CD14-positive monocyte (primary cell): Measurements from ENCODE around the gene CDC42EP2. TPM values are rescaled to one million over a fixed set of nuclear protein-coding genes. Genes with fewer than 3 reads are reported as not detected.

Experiments used
- DNase-seq, 3 donors: peaks; one replicate each; pipeline ENCODE4 v3.0.0-alpha.2; 2011 to 2022
- H2AFZ ChIP-seq: 2 replicates; pipeline ENCODE4 v1.6.0; 2012; ENCODE audit warnings: mild to moderate bottlenecking, low read depth, low read length, inconsistent platforms; ENCODE audit not compliant: insufficient read depth, poor library complexity, severe bottlenecking
- H3K27ac ChIP-seq, 2 donors: 1 replicate in 1 of 2; 2 replicates in 1 of 2; pipeline ENCODE4 v1.5.1; 2012 to 2013; ENCODE audit warnings: low read length in 2 of 2, control low read depth in 1 of 2, inconsistent platforms in 1 of 2, low read depth in 1 of 2, mild to moderate bottlenecking in 1 of 2
- H3K27me3 ChIP-seq, 2 donors: one replicate each; pipeline versions ENCODE4 v1.6.0 to v1.6.1; 2011 to 2013; ENCODE audit warnings: low read length in 2 of 2; ENCODE audit not compliant: control insufficient read depth in 2 of 2, insufficient read depth in 2 of 2
- H3K36me3 ChIP-seq, 2 donors: replicated peaks in 1 of 2; 1 replicate in 1 of 2; 2 replicates in 1 of 2; pipeline versions ENCODE4 v1.5.1 to v1.6.1; 2012 to 2013; ENCODE audit warnings: low read length in 2 of 2, control low read depth in 1 of 2, inconsistent platforms in 1 of 2, mild to moderate bottlenecking in 1 of 2; ENCODE audit not compliant: insufficient read depth in 2 of 2, control insufficient read depth in 1 of 2
- H3K4me1 ChIP-seq, 2 donors: 1 replicate in 1 of 2; 2 replicates in 1 of 2; pipeline versions ENCODE4 v1.5.1 to v1.6.1; 2012 to 2013; ENCODE audit warnings: low read length in 2 of 2, control low read depth in 1 of 2, inconsistent platforms in 1 of 2, mild to moderate bottlenecking in 1 of 2, moderate library complexity in 1 of 2; ENCODE audit not compliant: insufficient read depth in 2 of 2, control insufficient read depth in 1 of 2
- H3K4me2 ChIP-seq: replicated peaks from 2 replicates; pipeline ENCODE3; 2012; ENCODE audit warnings: low read length, moderate library complexity, mild to moderate bottlenecking; ENCODE audit not compliant: poor library complexity, severe bottlenecking; ENCODE audit errors: extremely low read depth
- H3K4me3 ChIP-seq, 3 experiments: fragments of 200-600 bp in 1 of 3; sonication (generic) in 1 of 3; replicated peaks in 1 of 3; 1 replicate in 2 of 3; 2 replicates in 1 of 3; pipeline ENCODE4 v1.5.1; 2011 to 2013; ENCODE audit warnings: low read length in 3 of 3, mild to moderate bottlenecking in 3 of 3, control low read depth in 2 of 3, low read depth in 2 of 3, inconsistent platforms in 1 of 3, moderate library complexity in 1 of 3
- H3K79me2 ChIP-seq: 2 replicates; pipeline ENCODE4 v1.6.0; 2012; ENCODE audit warnings: mild to moderate bottlenecking, control low read depth, inconsistent platforms, low read length, moderate library complexity; ENCODE audit not compliant: insufficient read depth
- H3K9ac ChIP-seq: 2 replicates; pipeline ENCODE4 v1.6.0; 2017; ENCODE audit warnings: low read length, mild to moderate bottlenecking; ENCODE audit not compliant: insufficient read depth, poor library complexity, severe bottlenecking
- H3K9me3 ChIP-seq, 2 donors: replicated peaks in 1 of 2; 1 replicate in 1 of 2; 2 replicates in 1 of 2; pipeline versions ENCODE4 v1.5.1 to v1.6.1; 2012 to 2013; ENCODE audit warnings: low read length in 2 of 2, control low read depth in 1 of 2; ENCODE audit not compliant: control insufficient read depth in 1 of 2, insufficient read depth in 1 of 2
- H4K20me1 ChIP-seq: 2 replicates; pipeline ENCODE4 v1.6.0; 2012; ENCODE audit warnings: mild to moderate bottlenecking, low read length, control low read depth, moderate library complexity; ENCODE audit not compliant: insufficient read depth
- H3K27ac Mint-ChIP-seq, 7 donors: one replicate each; pipeline ENCODE4 v1.8.0; 2020; ENCODE audit warnings: mild to moderate bottlenecking in 7 of 7, mixed read lengths in 7 of 7, moderate library complexity in 6 of 7, inconsistent platforms in 2 of 7
- H3K27me3 Mint-ChIP-seq, 3 donors: one replicate each; pipeline ENCODE4 v1.8.0; 2021 to 2022; ENCODE audit warnings: low read depth in 3 of 3, mild to moderate bottlenecking in 3 of 3, mixed read lengths in 3 of 3, moderate library complexity in 3 of 3, inconsistent platforms in 1 of 3
- H3K36me3 Mint-ChIP-seq, 2 donors: one replicate each; pipeline ENCODE4 v1.8.0; 2020; ENCODE audit warnings: mixed read lengths in 2 of 2, inconsistent platforms in 1 of 2, mild to moderate bottlenecking in 1 of 2
- H3K4me1 Mint-ChIP-seq: one replicate; pipeline ENCODE4 v1.8.0; 2020; ENCODE audit warnings: mild to moderate bottlenecking, mixed read lengths
- H3K4me3 Mint-ChIP-seq, 2 donors: one replicate each; pipeline ENCODE4 v1.8.0; 2020; ENCODE audit warnings: mild to moderate bottlenecking in 2 of 2, mixed read lengths in 2 of 2, moderate library complexity in 1 of 2
- H3K9me3 Mint-ChIP-seq, 7 donors: one replicate each; pipeline ENCODE4 v1.8.0; 2020 to 2022; ENCODE audit warnings: mixed read lengths in 7 of 7, mild to moderate bottlenecking in 6 of 7, moderate library complexity in 6 of 7, inconsistent platforms in 2 of 7
- WGBS: methylation state at CpG from one replicate; pipeline ENCODE4 v1.1.5; 2013; ENCODE audit warnings: missing lambda C conversion rate; ENCODE audit not compliant: insufficient coverage; 5-methylcytosine and 5-hydroxymethylcytosine counted together
- intact Hi-C, 2 donors: fragments of 100-400 bp; cut with micrococcal nuclease; formaldehyde crosslinking; loops; one replicate each; pipeline versions ENCODE4 v1.15.0 to v1.15.1; 2023
- polyA plus RNA-seq, 3 donors: library from polyadenylated mRNA; depleted of rRNA in 1 of 3; unstranded in 2 of 3; stranded (reverse) in 1 of 3; fragments of 300-500 nt in 2 of 3; fragments of >200 nt in 1 of 3; fragmentation: Illumina TruSeq in 2 of 3; gene quantifications; 1 replicate in 2 of 3; 2 replicates in 1 of 3; pipeline ENCODE4 v1.2.3, GENCODE V29; 2012 to 2021
- TF ChIP-seq, protein P1 (sequence below): fragments of 200-600 bp; IDR thresholded peaks from one replicate; pipeline ENCODE4 v1.8.0; 2022; ENCODE audit warnings: antibody characterized with exemption, mild to moderate bottlenecking

The CDC42EP2 gene
- polyA plus RNA-seq, 3 donors = 5.4 to 15.6 (median 10.1) TPM

DNA sequence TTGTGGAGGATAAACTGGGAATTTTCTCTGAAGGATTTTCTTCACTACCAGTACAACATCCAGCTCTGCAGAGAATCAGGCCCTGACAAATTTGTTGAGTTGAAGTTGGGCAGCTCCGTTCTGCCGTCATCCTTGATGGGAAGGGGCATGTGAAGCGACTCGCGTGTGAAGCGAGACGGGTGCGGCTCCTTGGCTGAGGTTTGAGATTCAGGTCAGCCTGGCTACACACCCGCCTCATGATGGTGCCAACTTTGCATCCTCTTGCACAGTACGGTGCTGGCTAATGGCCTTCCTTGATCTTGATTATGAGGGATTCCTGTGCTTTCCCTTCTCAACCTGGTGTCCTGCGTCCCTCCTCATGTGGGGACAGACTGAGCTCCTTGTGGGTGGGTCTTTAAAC lies 19.7 kb upstream of the CDC42EP2 start:
- DNase-seq = no peak
- Mint-ChIP-seq H3K27me3 (peaks cover 0 to 4% (median 0%) of the 10 kb centered on the region in 3 donors), H3K9me3 (no peaks in the 10 kb centered on the region), H3K4me3 (no peak overlapping the region), H3K36me3 (peaks cover 42 to 61% of the 10 kb centered on the region in 2 donors), H3K4me1 (peaks cover 42% of the 10 kb centered on the region), H3K27ac (peak overlapping the region in 1 of 7 donors; percentile 14)
- Histone ChIP-seq H2AFZ (no peak overlapping the region), H3K36me3 (peaks cover 36 to 50% of the 10 kb centered on the region in 2 donors), H3K4me2 (no peak overlapping the region), H3K4me3 (no peak overlapping the region), H3K9ac (no peak overlapping the region), H3K9me3 (no peaks in the 10 kb centered on the region), H3K4me1 (peaks cover 38 to 39% of the 10 kb centered on the region in 2 donors), H3K27me3 (no peaks in the 10 kb centered on the region), H3K79me2 (no peaks in the 10 kb centered on the region), H4K20me1 (no peaks in the 10 kb centered on the region), H3K27ac (no peak overlapping the region)
- TF ChIP-seq, protein P1, sequence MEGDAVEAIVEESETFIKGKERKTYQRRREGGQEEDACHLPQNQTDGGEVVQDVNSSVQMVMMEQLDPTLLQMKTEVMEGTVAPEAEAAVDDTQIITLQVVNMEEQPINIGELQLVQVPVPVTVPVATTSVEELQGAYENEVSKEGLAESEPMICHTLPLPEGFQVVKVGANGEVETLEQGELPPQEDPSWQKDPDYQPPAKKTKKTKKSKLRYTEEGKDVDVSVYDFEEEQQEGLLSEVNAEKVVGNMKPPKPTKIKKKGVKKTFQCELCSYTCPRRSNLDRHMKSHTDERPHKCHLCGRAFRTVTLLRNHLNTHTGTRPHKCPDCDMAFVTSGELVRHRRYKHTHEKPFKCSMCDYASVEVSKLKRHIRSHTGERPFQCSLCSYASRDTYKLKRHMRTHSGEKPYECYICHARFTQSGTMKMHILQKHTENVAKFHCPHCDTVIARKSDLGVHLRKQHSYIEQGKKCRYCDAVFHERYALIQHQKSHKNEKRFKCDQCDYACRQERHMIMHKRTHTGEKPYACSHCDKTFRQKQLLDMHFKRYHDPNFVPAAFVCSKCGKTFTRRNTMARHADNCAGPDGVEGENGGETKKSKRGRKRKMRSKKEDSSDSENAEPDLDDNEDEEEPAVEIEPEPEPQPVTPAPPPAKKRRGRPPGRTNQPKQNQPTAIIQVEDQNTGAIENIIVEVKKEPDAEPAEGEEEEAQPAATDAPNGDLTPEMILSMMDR = no peak
- intact Hi-C loops = no loop called here
- 96% methylated on average over 8 of the region's 11 CpGs for WGBS

GRCh38 chr11:65295571-65296341 lies 18.9 kb upstream of the CDC42EP2 start:
- no peak for DNase-seq
- Mint-ChIP-seq H3K4me1 (peaks cover 34% of the 10 kb centered on the region), H3K27me3 (peaks cover 0 to 4% (median 0%) of the 10 kb centered on the region in 3 donors), H3K27ac (peak overlapping the region in 3 of 7 donors; percentile 14 to 33 (median 17)), H3K4me3 (no peak overlapping the region), H3K36me3 (peaks cover 47 to 67% of the 10 kb centered on the region in 2 donors), H3K9me3 (no peaks in the 10 kb centered on the region)
- Histone ChIP-seq H3K79me2 (no peaks in the 10 kb centered on the region), H3K4me3 (no peak overlapping the region), H3K36me3 (peaks cover 36 to 50% of the 10 kb centered on the region in 2 donors), H3K27me3 (no peaks in the 10 kb centered on the region), H4K20me1 (no peaks in the 10 kb centered on the region), H3K4me1 (peaks cover 31 to 33% of the 10 kb centered on the region in 2 donors), H3K27ac (peak overlapping the region in 1 of 2 donors; percentile 4), H2AFZ (no peak overlapping the region), H3K9me3 (no peaks in the 10 kb centered on the region), H3K4me2 (no peak overlapping the region), H3K9ac (no peak overlapping the region)
- 93% methylated on average over 5 of the region's 11 CpGs for WGBS
- intact Hi-C loops = no loop called here
- TF ChIP-seq, protein P1 = no peak
